MCF 10A (cell line): ENCODE results near the gene SLC2A8. TPM values are rescaled to one million over a fixed set of nuclear protein-coding genes. Genes with fewer than 3 reads are reported as not detected.

Experiments used
- BruUV-seq: library from RNA; stranded (reverse); fragments of 400-500 nt; replicated peaks from 2 replicates; lab custom pipeline; 2021; lab: Mats Ljungman, UMichigan
- CTCF ChIA-PET: fragments of 300-600 bp; sonication (Branson Sonifier 250); formaldehyde crosslinking; extraction: SDS; loops from one replicate; lab custom pipeline; 2021; ENCODE audit warnings: antibody characterized with exemption, inconsistent platforms; lab: Yijun Ruan, JAX
- POLR2A ChIA-PET: fragments of 300-600, 350-650 bp; sonication (Branson Sonifier 250); formaldehyde crosslinking; extraction: SDS; loops from one replicate; lab custom pipeline; 2020; ENCODE audit warnings: antibody characterized with exemption, inconsistent platforms; lab: Yijun Ruan, JAX
- DNase-seq: peaks from one replicate; pipeline ENCODE4 v3.0.0-alpha.2; 2018; ENCODE audit not compliant: unreplicated experiment
- H3K27ac Mint-ChIP-seq: one replicate; pipeline ENCODE4 v1.8.0; 2022; ENCODE audit warnings: mild to moderate bottlenecking, low read depth, mixed read lengths; ENCODE audit not compliant: unreplicated experiment
- H3K27me3 Mint-ChIP-seq: one replicate; pipeline ENCODE4 v1.8.0; 2022; ENCODE audit warnings: mixed read lengths; ENCODE audit not compliant: insufficient read depth, unreplicated experiment
- H3K36me3 Mint-ChIP-seq: one replicate; pipeline ENCODE4 v1.8.0; 2022; ENCODE audit warnings: mild to moderate bottlenecking, moderate library complexity, mixed read lengths; ENCODE audit not compliant: insufficient read depth, unreplicated experiment
- H3K4me1 Mint-ChIP-seq: one replicate; pipeline ENCODE4 v1.8.0; 2022; ENCODE audit warnings: mixed read lengths; ENCODE audit not compliant: insufficient read depth, unreplicated experiment
- H3K4me3 Mint-ChIP-seq: one replicate; pipeline ENCODE4 v1.8.0; 2022; ENCODE audit warnings: mild to moderate bottlenecking, moderate library complexity, mixed read lengths; ENCODE audit not compliant: unreplicated experiment
- H3K9me3 Mint-ChIP-seq: one replicate; pipeline ENCODE4 v1.8.0; 2022; ENCODE audit warnings: mixed read lengths; ENCODE audit not compliant: unreplicated experiment
- intact Hi-C: fragments of 100-400 bp; cut with micrococcal nuclease; formaldehyde crosslinking; loops from 2 replicates; pipeline ENCODE4 v1.14.1; 2022
- total RNA-seq: library from RNA; stranded (reverse); gene quantifications from 2 replicates; pipeline ENCODE4 v1.2.3, GENCODE V29; 2022
- TF ChIP-seq, protein P1 (sequence below): fragments of 200-600 bp; IDR thresholded peaks from one replicate; pipeline ENCODE4 v1.8.0; 2022; ENCODE audit warnings: antibody characterized with exemption, mild to moderate bottlenecking; ENCODE audit not compliant: unreplicated experiment

SLC2A8 gene
- total RNA-seq, 1 experiment from 2014 or later: 14.0 TPM

DNA sequence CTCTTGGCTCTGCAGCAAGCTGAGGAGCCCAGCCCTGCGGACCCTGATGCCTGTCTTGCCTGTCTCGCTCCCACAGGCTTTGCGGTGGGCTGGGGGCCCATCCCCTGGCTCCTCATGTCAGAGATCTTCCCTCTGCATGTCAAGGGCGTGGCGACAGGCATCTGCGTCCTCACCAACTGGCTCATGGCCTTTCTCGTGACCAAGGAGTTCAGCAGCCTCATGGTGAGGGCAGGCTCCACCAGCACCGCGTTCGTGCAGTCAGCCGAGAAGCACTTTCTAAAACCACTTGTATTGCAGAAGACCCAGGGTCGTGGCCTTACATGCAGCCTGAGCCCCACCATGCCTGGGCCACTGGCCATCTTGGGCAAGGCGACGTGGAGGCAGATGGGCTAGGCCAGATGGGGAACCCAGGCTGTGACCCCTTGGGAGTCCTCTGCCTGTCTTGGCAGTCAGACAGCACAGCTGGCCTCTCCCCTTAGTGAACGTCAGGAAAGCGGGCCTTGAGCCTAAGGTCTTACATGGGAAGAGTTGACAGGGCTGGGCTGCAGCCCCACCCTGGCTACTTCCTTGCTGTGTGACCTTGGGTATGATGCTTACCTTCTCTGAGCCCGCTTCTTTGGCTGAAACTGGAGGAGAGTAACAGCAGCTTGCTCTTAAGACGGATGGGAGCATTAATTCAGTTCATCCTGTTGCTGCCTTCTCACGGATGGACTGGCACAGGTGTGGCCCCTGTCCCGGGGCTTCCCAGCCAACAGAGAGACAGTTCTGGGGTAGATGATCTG is 8.6 kb downstream of the SLC2A8 start:
- Mint-ChIP-seq H3K27ac (no peak overlapping the region), H3K4me1 (no peaks in the 10 kb centered on the region), H3K9me3 (no peaks in the 10 kb centered on the region), H3K36me3 (peaks cover 9% of the 10 kb centered on the region), H3K4me3 (no peak overlapping the region), H3K27me3 (no peaks in the 10 kb centered on the region)
- ChIA-PET POLR2A (interaction anchor here (1.0 kb wide), 1 partner anchor 10 kb away, joined by 4 read pairs; no protein-coding TSS in a partner anchor), CTCF (interaction anchor here (1.1 kb wide), 1 partner anchor 9 kb away, joined by 3 read pairs; the partner anchor contains the start of gene SLC2A8)
- BruUV-seq: no TSS peak
- TF ChIP-seq, protein P1, sequence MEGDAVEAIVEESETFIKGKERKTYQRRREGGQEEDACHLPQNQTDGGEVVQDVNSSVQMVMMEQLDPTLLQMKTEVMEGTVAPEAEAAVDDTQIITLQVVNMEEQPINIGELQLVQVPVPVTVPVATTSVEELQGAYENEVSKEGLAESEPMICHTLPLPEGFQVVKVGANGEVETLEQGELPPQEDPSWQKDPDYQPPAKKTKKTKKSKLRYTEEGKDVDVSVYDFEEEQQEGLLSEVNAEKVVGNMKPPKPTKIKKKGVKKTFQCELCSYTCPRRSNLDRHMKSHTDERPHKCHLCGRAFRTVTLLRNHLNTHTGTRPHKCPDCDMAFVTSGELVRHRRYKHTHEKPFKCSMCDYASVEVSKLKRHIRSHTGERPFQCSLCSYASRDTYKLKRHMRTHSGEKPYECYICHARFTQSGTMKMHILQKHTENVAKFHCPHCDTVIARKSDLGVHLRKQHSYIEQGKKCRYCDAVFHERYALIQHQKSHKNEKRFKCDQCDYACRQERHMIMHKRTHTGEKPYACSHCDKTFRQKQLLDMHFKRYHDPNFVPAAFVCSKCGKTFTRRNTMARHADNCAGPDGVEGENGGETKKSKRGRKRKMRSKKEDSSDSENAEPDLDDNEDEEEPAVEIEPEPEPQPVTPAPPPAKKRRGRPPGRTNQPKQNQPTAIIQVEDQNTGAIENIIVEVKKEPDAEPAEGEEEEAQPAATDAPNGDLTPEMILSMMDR: no peak
- no peak for DNase-seq
- intact Hi-C loops: no loop called here

DNA sequence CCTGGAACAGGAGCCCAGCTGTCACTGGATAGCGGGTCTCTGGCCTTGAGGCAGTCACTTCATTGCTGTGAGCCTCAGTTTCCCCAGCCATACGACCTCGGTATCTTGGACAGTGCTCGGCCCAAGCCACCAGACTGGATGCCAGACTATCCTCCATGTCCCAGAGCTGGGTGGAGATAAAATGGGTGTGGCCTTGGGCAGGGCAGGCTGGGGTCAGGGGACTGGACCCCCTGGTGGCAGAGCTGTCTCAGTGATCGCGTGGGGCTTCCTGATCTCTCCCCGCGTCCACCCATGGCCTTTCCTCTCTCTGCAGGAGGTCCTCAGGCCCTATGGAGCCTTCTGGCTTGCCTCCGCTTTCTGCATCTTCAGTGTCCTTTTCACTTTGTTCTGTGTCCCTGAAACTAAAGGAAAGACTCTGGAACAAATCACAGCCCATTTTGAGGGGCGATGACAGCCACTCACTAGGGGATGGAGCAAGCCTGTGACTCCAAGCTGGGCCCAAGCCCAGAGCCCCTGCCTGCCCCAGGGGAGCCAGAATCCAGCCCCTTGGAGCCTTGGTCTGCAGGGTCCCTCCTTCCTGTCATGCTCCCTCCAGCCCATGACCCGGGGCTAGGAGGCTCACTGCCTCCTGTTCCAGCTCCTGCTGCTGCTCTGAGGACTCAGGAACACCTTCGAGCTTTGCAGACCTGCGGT is 10.0 kb downstream of the SLC2A8 start:
- Mint-ChIP-seq H3K9me3 (no peaks in the 10 kb centered on the region), H3K4me1 (no peaks in the 10 kb centered on the region), H3K27me3 (no peaks in the 10 kb centered on the region), H3K27ac (no peak overlapping the region), H3K36me3 (peaks cover 6% of the 10 kb centered on the region), H3K4me3 (no peak overlapping the region)
- DNase-seq: no peak
- POLR2A ChIA-PET: interaction anchor here (0.6 to 2.2 kb wide), 3 partner anchors 9 to 87 kb away, joined by 3 to 9 read pairs (median 4); partner anchors contain the start of gene SLC2A8
- intact Hi-C loops: no loop called here
- TF ChIP-seq, protein P1: no peak
- CTCF ChIA-PET: interaction anchor here (1.1 to 1.6 kb wide), 2 partner anchors 8 to 10 kb away, joined by 3 to 7 read pairs; partner anchors contain the start of gene SLC2A8
- no TSS peak for BruUV-seq

DNA sequence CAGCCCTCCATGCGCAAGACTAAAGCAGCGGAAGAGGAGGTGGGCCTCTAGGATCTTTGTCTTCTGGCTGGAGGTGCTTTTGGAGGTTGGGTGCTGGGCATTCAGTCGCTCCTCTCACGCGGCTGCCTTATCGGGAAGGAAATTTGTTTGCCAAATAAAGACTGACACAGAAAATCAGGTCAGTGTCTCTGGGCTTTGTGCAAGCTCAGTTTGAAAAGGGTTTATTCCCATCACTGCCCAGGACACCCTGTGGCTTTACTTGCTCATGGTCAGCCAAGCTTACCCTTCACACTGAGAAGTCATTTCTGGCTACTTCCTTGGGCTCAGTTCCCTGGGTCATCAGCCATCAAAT is 10.5 kb downstream of the SLC2A8 start:
- BruUV-seq: no TSS peak
- DNase-seq: no peak
- ChIA-PET CTCF (interaction anchor here (1.6 kb wide), 1 partner anchor 9 kb away, joined by 7 read pairs; no protein-coding TSS in a partner anchor), POLR2A (interaction anchor here (0.6 to 2.2 kb wide), 2 partner anchors 10 to 88 kb away, joined by 3 to 9 read pairs; partner anchors contain the start of gene SLC2A8)
- no peaks in the 10 kb centered on the region for H3K27me3 Mint-ChIP-seq
- peaks cover 6% of the 10 kb centered on the region for H3K36me3 Mint-ChIP-seq
- no peak overlapping the region for H3K4me3 Mint-ChIP-seq
- no peaks in the 10 kb centered on the region for H3K4me1 Mint-ChIP-seq
- H3K27ac Mint-ChIP-seq: no peak overlapping the region
- TF ChIP-seq, protein P1: no peak
- intact Hi-C loops: no loop called here
- no peaks in the 10 kb centered on the region for H3K9me3 Mint-ChIP-seq

DNA sequence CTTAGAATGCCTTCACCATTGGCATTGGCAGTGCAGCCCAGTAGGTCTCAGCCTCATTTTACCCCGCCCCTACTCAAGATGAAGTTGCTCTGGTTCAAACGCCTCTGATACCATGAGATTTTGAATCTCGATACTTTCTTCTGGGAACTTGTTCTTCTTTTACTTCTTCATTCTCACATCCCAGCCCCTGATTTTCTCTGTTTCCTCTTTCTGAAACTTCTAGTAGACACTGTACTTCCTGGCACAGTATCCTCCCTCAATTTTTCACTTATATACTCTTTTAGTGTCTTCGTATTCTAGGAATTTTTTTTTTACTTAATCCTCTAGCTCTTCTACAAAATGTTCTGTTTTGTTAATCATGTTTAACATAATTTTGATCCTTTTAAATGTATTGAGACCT is 14.2 kb downstream of the SLC2A8 start:
- H3K9me3 Mint-ChIP-seq: no peaks in the 10 kb centered on the region

More for the DNA sequence above, 14.2 kb downstream of the SLC2A8 start:
- H3K4me3 Mint-ChIP-seq: no peak overlapping the region
- TF ChIP-seq, protein P1: no peak
- H3K27ac Mint-ChIP-seq: no peak overlapping the region
- no peak for DNase-seq
- ChIA-PET POLR2A (no interaction called here), CTCF (interaction anchor here (0.6 to 0.7 kb wide), 2 partner anchors 50 to 449 kb away, joined by 3 read pairs; no protein-coding TSS in a partner anchor)
- BruUV-seq: no TSS peak
- no peaks in the 10 kb centered on the region for H3K36me3 Mint-ChIP-seq
- intact Hi-C loops: no loop called here
- peaks cover 12% of the 10 kb centered on the region for H3K4me1 Mint-ChIP-seq
- no peaks in the 10 kb centered on the region for H3K27me3 Mint-ChIP-seq
